Stomach (tissue), 4 donors: ENCODE results near the gene SERTM1.

Experiments used
- EP300 ChIP-seq: sonication (generic); formaldehyde crosslinking; IDR thresholded peaks from one replicate; pipeline ENCODE4 v1.6.1; 2017; ENCODE audit warnings: antibody characterized with exemption
- POLR2AphosphoS5 ChIP-seq, 3 donors: sonication (generic); formaldehyde crosslinking; IDR thresholded peaks; one replicate each; pipeline ENCODE4 v1.6.1; 2016; ENCODE audit warnings: antibody characterized with exemption in 3 of 3
- TF ChIP-seq, protein P1 (sequence below), 7 experiments: fragments of 450-650 bp in 4 of 7; fragments of 200-600 bp in 3 of 7; sonication (generic) in 3 of 7; IDR thresholded peaks; one replicate each; pipeline ENCODE4 v1.5.1; 2016 to 2019; ENCODE audit warnings: antibody characterized with exemption in 7 of 7, control low read depth in 2 of 7, mild to moderate bottlenecking in 1 of 7

DNA sequence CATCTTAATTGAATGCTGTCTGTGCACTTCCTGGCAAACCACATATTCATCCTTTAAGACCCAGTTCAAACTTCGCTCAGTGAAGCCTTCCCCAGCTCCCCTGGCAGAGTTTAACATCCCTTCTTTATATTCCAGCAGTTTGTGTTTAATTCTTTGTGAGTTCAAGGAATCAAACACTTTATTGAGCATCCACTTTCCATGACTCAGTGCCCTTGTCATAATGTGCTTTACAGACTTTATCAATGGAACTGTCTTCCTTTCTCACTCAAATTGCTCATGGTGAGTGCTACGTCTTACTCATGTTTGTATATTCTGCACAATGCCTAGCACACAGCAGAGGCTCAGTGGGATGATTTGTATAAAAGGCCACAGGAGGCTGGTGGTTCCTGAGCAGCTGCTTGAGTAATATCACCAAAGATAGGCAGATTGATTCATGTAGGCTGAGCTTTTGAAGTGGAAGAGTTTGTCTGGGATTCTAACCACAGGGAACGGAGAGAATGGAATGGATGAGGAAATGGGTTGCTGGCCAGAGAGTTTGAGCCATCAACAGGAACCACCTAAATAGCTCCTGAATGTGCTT lies 44.2 kb downstream of the SERTM1 start:
- TF ChIP-seq POLR2AphosphoS5 (IDR thresholded peaks at IDR 0.05) (no peak), EP300 (no peak)
- TF ChIP-seq, protein P1, sequence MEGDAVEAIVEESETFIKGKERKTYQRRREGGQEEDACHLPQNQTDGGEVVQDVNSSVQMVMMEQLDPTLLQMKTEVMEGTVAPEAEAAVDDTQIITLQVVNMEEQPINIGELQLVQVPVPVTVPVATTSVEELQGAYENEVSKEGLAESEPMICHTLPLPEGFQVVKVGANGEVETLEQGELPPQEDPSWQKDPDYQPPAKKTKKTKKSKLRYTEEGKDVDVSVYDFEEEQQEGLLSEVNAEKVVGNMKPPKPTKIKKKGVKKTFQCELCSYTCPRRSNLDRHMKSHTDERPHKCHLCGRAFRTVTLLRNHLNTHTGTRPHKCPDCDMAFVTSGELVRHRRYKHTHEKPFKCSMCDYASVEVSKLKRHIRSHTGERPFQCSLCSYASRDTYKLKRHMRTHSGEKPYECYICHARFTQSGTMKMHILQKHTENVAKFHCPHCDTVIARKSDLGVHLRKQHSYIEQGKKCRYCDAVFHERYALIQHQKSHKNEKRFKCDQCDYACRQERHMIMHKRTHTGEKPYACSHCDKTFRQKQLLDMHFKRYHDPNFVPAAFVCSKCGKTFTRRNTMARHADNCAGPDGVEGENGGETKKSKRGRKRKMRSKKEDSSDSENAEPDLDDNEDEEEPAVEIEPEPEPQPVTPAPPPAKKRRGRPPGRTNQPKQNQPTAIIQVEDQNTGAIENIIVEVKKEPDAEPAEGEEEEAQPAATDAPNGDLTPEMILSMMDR (IDR thresholded peaks at IDR 0.05) = no peak
